Stimulated activated CD4-positive, alpha-beta T cell treated with anti-CD3 and anti-CD28 coated beads, Interleukin-1b, Interleukin-23, amount 100 ng/mL, for 1 hour (primary cell): ENCODE results near the gene BLOC1S3.
A peak's percentile ranks its signal among the peaks of the same experiment; 100 is the strongest.

Source experiments
- DNase-seq, 2 donors: peaks; one replicate each; pipeline ENCODE4 v3.0.0-alpha.2; 2020; ENCODE audit warnings: low read depth in 2 of 2

BLOC1S3 gene

DNA sequence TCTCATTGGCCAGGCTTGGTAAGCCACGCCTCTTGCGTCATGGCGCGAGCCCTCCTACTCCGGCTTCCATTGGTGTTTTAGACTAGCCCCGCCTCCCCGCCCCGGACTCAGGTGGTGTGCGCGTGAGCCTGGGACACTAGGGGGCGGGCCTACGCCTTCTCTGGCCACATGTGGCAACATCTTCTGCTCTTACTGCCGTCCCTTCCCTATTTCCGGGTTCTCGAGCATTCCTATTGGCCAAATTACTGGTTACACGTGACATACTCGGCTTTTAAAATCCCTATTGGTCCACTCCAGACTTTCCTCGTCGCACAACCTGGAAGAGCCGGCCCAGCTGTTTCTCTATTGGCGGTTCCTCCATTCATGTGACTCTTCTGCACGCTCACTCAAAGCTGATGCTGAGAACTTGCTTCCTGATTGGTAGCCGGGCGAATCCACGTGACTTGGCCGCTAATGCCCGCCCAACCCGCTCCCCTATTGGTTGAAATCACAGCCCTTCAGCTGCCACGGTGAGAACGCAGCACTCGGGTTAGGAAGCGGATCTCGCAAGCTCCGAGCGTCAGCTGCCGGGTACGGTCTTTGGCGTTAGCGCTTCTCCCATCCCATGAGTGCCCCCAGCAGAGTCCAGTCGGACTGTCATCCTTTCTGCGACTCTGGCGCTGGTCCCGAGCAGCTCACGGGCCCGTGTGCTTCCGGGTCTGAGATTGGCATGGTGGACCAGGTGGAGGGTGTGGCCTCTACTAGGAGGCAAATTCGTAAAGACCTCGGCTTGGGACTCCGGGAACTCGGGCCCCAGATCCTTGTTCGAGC lies at the start of gene BLOC1S3:
TSS of gene BLOC1S3 (plus strand) at position 523 of the 810 bp plus-strand sequence. CDS start 513 bp downstream, outside the sequence.
- peak; percentile 97 to 99 for DNase-seq

DNA sequence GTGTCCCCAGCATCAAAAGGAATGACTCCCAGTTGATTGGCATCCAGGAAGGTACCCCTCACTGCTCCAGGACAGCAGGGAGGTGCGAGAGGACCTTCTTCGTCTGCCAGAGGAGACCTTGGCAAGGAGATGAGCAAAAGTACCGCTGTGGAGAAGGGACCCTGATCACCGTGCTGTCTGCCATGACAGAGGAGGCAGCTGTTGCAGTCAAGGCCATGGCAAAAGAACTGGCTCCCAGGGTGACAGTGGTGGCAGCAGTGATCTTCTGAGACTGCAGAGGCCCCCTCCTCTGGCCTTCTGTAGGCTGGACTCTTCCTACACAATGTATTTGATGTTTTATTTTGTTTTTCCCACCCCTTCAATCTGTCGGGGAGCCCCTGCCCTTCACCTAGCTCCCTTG lies 49.8 kb upstream of the BLOC1S3 start:
- DNase-seq = no peak

DNA sequence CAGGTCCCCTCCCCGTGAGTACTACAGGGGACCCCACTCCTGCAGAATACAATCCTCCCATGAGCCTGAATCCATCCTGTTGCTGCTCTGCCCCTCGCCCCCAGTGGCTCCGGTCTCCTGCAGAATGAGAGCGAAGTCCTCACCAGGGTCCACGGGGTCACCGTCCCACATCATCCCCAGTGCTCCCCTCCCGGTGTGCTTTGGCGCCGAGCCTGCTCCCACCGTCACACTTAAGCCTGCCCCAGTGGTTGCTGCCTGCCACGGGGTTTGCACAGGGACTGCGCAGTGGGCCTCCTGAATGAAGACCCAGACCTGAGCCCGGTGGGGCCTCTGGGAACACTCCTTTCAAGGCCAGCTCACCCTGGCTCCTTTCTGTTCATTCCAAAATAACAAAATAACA lies 48.3 kb upstream of the BLOC1S3 start:
- no peak for DNase-seq

- no peak for DNase-seq
These were observed 47.5 kb upstream of the BLOC1S3 start for GRCh38 chr19:45130888-45131615.

GRCh38 chr19:45133661-45134060 lies 44.9 kb upstream of the BLOC1S3 start:
- DNase-seq = no peak

- DNase-seq = no peak
These were observed 43.3 kb upstream of the BLOC1S3 start for GRCh38 chr19:45135176-45135885.

GRCh38 chr19:45136507-45137178 lies 41.9 kb upstream of the BLOC1S3 start:
- no peak for DNase-seq

DNA sequence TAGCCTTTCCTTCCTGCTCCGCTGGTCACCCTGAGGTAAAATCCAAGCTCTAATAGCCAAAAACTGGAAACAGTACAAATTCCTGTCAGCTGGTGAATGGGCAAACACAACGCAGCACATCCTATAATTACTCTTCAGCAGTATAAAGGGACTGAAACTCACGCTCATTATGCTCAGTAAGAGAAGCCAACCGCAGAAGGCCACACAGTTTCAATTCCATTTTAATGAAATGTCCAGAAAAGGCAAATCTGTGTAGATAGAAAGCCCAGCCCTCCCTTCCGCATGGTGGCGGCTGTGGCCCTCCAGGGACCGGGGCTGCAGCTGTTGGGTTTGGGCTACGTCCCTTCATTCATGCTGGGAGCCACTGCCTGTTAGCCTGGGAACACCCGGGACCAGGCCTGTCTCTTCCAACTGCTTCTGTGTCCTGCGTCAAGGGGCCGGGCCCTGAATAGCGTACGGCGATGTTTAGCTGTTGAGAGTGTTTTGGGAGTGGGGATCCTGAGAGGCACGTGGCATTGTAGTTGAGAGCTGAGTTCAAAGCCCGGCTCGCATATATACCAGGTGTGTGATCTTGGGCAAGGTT lies 41.3 kb upstream of the BLOC1S3 start:
- no peak for DNase-seq

DNA sequence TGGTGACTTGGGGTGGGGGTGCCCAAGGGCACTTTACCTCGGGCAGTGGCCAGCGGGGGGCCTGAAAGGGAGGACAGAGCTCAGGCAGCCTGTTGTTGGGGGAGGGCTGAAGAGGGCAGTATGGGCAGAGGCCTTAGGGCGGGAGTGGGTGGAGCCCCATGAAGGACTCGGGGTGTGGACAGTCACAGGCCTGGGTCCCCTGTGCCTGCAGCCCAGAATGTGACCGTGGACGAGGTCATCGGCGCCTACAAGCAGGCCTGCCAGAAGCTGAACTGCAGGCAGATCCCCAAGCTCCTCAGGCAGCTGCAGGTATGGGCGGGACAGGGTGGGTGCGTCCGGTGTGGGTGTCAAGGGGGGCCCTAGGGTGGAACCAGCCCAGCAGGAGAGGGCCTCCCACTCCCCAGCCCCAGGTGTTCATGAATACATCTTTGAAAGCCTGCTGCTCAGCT lies 40.3 kb upstream of the BLOC1S3 start:
- DNase-seq = no peak

DNA sequence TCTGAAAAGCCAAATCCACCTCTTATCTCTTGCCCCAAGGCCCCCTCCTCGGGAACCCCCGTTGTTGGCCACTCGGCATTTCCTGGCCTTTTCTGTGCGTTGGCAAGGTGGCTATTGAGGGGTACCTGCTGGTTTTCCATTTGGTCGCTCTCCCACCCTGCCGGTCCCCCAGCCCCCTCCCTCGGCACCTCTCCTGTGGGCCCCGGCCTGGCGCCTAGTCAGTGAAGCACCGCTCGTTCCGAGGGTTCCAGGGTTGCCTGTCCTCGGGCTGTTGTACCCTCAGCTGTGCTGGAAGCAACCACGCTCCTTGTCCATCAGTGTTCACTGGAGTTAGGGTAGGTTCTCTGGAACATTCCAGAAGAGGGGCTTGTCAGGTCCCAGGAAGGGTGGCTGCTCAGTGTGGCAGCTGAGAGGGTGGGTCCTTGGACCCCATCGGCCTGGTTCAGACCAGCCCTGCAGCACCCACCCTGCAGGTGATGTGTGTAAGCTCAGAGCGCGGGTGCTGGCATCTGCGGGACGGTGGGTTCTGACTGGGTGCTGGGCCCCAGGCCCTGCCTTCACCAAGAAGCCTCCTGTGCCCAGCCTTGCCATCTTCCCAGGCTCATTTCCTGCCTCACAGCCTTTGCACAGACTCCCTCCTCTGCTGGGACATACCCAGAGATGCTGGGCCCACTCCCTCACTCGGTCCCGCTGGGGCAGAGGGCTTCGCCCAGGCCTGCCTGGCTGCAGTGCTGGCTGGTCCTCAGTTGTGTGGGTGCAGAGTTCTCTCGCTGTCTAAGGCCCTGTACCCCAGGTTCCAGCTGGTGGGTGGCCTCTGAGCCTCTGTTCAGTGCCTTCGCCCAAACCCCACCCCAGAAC lies 39.1 kb upstream of the BLOC1S3 start:
- DNase-seq = no peak

GRCh38 chr19:45140144-45140503 lies 38.5 kb upstream of the BLOC1S3 start:
- no peak for DNase-seq

GRCh38 chr19:45140533-45140932 lies 38.1 kb upstream of the BLOC1S3 start:
- DNase-seq = no peak

DNA sequence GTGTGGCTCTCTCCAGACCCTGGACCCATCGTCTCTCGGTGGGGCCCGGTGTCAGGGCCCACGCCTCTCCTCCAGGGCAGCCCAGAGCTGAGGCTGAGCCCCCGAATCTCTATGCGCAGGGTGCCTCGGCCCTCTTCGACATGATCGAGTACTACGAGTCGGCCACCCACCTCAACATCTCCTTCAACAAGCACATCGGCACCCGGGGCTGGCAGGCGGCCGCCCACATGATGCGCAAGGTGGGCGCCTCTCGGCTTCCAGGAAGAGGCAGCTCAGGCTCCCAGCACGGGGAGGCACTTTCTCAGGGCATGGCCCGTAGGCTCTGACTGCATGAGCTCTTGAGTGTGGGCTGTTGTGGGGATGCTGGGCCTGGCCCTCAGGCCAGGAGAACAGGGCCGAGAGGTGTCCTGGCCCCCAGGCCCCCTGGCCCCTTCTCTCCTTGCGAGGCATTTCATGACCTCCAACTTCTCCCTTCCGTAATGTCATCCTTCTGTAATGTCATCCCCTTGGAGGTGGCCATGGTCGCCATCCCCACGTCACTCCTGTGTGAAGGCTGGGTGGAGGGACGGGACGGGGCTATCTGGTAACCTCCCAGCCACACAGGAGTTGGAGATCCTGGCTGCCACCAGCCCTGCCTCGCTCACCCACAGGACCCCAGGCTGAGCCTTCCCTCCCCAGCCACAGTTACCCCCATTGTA lies 37.2 kb upstream of the BLOC1S3 start:
- DNase-seq = no peak

- no peak for DNase-seq
These were observed 36.4 kb upstream of the BLOC1S3 start for GRCh38 chr19:45142016-45142725.

- DNase-seq = no peak
These were observed 35.9 kb upstream of the BLOC1S3 start for GRCh38 chr19:45142726-45143110.

- no peak for DNase-seq
These were observed 33.9 kb upstream of the BLOC1S3 start for GRCh38 chr19:45144431-45145269.

- no peak for DNase-seq
These were observed 33.1 kb upstream of the BLOC1S3 start for GRCh38 chr19:45145270-45146189.
